ENCODE measurements around the gene RNFT2.

Gene RNFT2

DNA sequence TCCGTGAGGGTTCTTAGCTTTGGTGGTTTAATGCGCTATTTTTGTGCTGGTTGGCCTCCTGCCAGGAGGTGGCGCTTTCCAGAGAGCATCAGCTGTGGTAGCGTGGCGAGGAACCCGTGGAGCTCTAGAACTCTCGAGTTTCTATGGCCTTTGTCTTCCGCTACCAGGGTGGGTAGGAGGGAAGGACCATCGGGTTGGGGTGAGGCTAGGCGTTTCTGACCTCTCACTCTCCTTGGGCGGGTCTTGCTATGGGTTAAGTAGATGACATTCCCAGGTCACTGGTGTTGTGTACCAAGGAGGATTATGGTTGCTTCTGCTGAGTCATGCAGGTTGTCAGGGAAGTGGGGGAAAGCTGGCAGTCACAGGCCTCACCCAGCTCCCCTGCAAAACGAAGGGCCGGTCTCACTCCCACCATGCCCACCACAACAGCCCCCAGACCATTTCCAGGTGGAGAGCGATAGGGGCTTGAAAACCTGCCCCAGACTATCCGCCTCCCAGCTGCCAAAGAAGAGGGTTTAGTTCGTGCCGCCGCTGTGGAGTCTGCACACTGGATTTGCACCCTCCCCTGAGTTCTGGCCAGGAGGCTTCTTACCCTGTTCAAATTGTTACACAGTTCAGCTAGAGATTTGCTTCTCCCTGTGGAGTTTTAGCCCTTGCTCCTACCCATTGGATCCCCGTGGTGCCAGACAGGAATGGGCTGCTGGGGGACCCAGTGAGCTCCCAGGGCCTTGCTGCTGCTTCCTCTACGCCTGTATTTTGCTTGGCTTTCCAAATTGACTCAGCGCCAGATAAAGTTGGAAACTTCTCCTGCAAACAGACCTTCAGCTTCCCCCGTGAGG lies 21.9 kb downstream of the RNFT2 start:
- no peak overlapping the region for H3K4me3 ChIP-seq (ENCODE audit: low read depth, low read length)
- TF ChIP-seq CTCF (IDR thresholded peaks at IDR 0.05; ENCODE audit: low read depth, low read length, missing control alignments) = no peak
- no peak for DNase-seq (ENCODE audit: low read depth)
- in situ Hi-C loops (cut with HindIII; ENCODE audit: low sequenced_read_pairs) = no loop called here

GRCh38 chr12:116760622-116761020 lies 22.5 kb downstream of the RNFT2 start:
- DNase-seq (ENCODE audit: low read depth) = no peak
- no peak overlapping the region for H3K4me3 ChIP-seq (ENCODE audit: low read depth, low read length)
- TF ChIP-seq CTCF (IDR thresholded peaks at IDR 0.05; ENCODE audit: low read depth, low read length, missing control alignments) = no peak
- in situ Hi-C loops (cut with HindIII; ENCODE audit: low sequenced_read_pairs) = no loop called here

- TF ChIP-seq CTCF (IDR thresholded peaks at IDR 0.05; ENCODE audit: low read depth, low read length, missing control alignments) = no peak
- in situ Hi-C loops (cut with HindIII; ENCODE audit: low sequenced_read_pairs) = no loop called here
- no peak overlapping the region for H3K4me3 ChIP-seq (ENCODE audit: low read depth, low read length)
- DNase-seq (ENCODE audit: low read depth) = no peak
These were observed 23.4 kb downstream of the RNFT2 start for GRCh38 chr12:116761499-116761898.

DNA sequence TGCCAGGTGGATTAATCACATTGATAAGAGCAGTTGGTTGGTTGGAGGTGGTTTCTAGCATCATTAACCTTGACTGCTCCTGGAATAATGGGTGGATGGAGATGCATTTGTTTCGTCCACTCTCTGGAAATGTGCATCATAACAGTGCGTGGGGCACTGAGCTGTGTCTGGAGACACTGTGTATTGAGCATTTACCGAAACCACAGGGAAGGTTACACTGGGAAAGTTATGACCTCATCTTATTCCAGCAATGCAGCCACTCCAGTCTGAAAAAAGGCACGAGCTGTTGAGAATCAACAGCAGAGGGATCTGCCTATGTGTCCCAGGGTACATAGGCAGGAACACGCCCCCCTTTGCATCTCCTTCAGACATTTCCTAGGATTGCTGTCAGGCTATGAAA lies 27.2 kb downstream of the RNFT2 start:
- H3K4me3 ChIP-seq (ENCODE audit: low read depth, low read length) = no peak overlapping the region
- in situ Hi-C loops (cut with HindIII; ENCODE audit: low sequenced_read_pairs) = no loop called here
- no peak for DNase-seq (ENCODE audit: low read depth)
- TF ChIP-seq CTCF (IDR thresholded peaks at IDR 0.05; ENCODE audit: low read depth, low read length, missing control alignments) = no peak

- H3K4me3 ChIP-seq (ENCODE audit: low read depth, low read length) = no peak overlapping the region
- TF ChIP-seq CTCF (IDR thresholded peaks at IDR 0.05; ENCODE audit: low read depth, low read length, missing control alignments) = no peak
- in situ Hi-C loops (cut with HindIII; ENCODE audit: low sequenced_read_pairs) = no loop called here
- DNase-seq (ENCODE audit: low read depth) = no peak
These were observed 28.2 kb downstream of the RNFT2 start for GRCh38 chr12:116766285-116766684.

DNA sequence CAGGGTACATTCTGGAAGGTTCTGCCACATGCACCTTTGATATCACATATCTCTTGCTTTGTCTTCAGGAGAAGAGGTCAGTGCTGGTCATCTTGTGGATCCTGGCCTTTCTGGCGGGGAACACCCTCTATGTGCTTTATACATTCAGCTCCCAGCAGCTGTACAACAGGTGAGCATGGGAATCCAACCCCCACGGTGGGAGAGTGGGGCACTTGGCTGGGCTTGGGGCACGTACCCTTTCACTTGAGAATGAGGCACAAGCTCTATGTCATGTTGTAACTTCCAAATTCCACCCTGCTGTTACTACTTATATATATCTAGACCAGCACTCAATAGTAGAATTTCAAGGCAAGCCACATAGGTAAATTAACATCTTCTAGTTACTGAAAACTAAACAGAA lies 28.6 kb downstream of the RNFT2 start:
- no peak for TF ChIP-seq CTCF (IDR thresholded peaks at IDR 0.05; ENCODE audit: low read depth, low read length, missing control alignments)
- DNase-seq (ENCODE audit: low read depth) = no peak
- H3K4me3 ChIP-seq (ENCODE audit: low read depth, low read length) = no peak overlapping the region
- in situ Hi-C loops (cut with HindIII; ENCODE audit: low sequenced_read_pairs) = no loop called here

Data from astrocyte of the cerebellum (primary cell).